NOMO-1 treated with dmso at 0.1 percent for 144 hours (cell line): ENCODE results near the gene BHLHE40.

ENCODE experiments used
- DNase-seq: peaks from one replicate; lab custom pipeline; 2025; ENCODE audit not compliant: unreplicated experiment; lab: John Stamatoyannopoulos, UW

The BHLHE40 gene

GRCh38 chr3:4982773-4983738, 3.8 kb downstream of the BHLHE40 start:
- no peak for DNase-seq

- DNase-seq: peak; percentile 85
Measured at GRCh38 chr3:4983739-4984510, 4.7 kb downstream of the BHLHE40 start.

GRCh38 chr3:4984511-4984864, 5.3 kb downstream of the BHLHE40 start:
- no peak for DNase-seq

- DNase-seq: no peak
Measured at GRCh38 chr3:4985330-4986174, 6.3 kb downstream of the BHLHE40 start.

- DNase-seq: no peak
Measured at GRCh38 chr3:4986175-4986781, 7.0 kb downstream of the BHLHE40 start.

- peak; percentile 56 for DNase-seq
Measured at GRCh38 chr3:4986782-4987537, 7.7 kb downstream of the BHLHE40 start.

GRCh38 chr3:4987538-4988296, 8.5 kb downstream of the BHLHE40 start:
- DNase-seq: no peak

- no peak for DNase-seq
Measured at GRCh38 chr3:4988983-4989834, 10.0 kb downstream of the BHLHE40 start.

- peak; percentile 13 for DNase-seq
Measured at GRCh38 chr3:4990069-4990468, 10.8 kb downstream of the BHLHE40 start.

GRCh38 chr3:4992118-4992517, 12.9 kb downstream of the BHLHE40 start:
- DNase-seq: no peak

GRCh38 chr3:4993276-4994143, 14.3 kb downstream of the BHLHE40 start:
- DNase-seq: no peak

- DNase-seq: no peak
Measured at GRCh38 chr3:4994144-4994730, 15.0 kb downstream of the BHLHE40 start.

GRCh38 chr3:4994823-4995499, 15.7 kb downstream of the BHLHE40 start:
- no peak for DNase-seq

GRCh38 chr3:4995500-4996053, 16.3 kb downstream of the BHLHE40 start:
- no peak for DNase-seq

- no peak for DNase-seq
Measured at GRCh38 chr3:4996223-4996765, 17.1 kb downstream of the BHLHE40 start.

- DNase-seq: no peak
Measured at GRCh38 chr3:4996771-4997291, 17.6 kb downstream of the BHLHE40 start.
